ENCODE results near the gene KLHL40.

- TF ChIP-seq TCF12 (IDR thresholded peaks at IDR 0.05; ENCODE audit: low read depth) (no peak), CEBPB (IDR thresholded peaks at IDR 0.05) (no peak), REST (IDR thresholded peaks at IDR 0.05; ENCODE audit: low read depth) (no peak), TAF1 (IDR thresholded peaks at IDR 0.05; ENCODE audit: low read depth) (no peak), YY1 (IDR thresholded peaks at IDR 0.05; ENCODE audit: low read depth) (no peak)
Observed at GRCh38 chr3:42730706-42731420, 45.5 kb downstream of the KLHL40 start.

All from Ishikawa (cell line).